ENCODE data around the gene CARD16. TPM values are rescaled to one million over a fixed set of nuclear protein-coding genes. Genes with fewer than 3 reads are reported as not detected.

CARD16 gene
- total and polyA plus RNA-seq, 9 of the 15 experiments (the other 6 are each of a cell fraction or from before 2014, with no cell fraction given) = 0.31 TPM; not detected in 8

DNA sequence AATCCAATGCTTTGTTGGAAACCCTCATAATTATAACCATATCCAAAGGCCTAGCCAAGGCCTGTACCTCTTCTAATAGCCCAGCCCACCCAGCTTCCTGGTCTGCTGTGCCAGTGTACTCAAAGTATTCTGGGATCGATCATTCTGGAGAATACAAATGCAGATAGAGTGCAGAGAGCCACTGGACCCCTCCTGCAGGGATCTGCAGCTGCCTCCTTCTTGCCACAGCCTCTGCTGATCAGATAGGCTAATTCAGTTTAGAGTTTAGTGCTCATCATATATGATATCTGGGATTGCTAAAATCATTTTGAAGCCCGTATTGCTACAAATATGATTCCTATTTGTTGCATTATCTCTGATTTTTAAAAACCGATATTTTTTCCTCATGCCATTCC is 39.7 kb downstream of the CARD16 start:
- no TSS peak for BruUV-seq (replicated peaks)
- in situ Hi-C loops (cut with MboI) = no loop called here
- Histone ChIP-seq H3K9me3 (replicated peaks; ENCODE audit: control insufficient read depth, insufficient read depth, low read depth, low read length) (0 out of 2 replicates have a peak, but pooled peaks cover 1% of the 10 kb centered on the region), H3K9ac (ENCODE audit: insufficient read depth in 1 of 2, low read depth in 2 of 2, low read length in 2 of 2) (no peak overlapping the region), H3K36me3 (ENCODE audit: control insufficient read depth, insufficient read depth, low read length) (no peaks in the 10 kb centered on the region), H3K27ac (ENCODE audit: extremely low read depth, low read depth, low read length) (no peak overlapping the region), H3K79me2 (ENCODE audit: control insufficient read depth, insufficient read depth, low read length) (no peaks in the 10 kb centered on the region), H3K4me2 (ENCODE audit: insufficient read depth, low read length) (no peak overlapping the region), H3K9me1 (ENCODE audit: control insufficient read depth, insufficient read depth, low read length) (no peaks in the 10 kb centered on the region), H4K20me1 (replicated peaks; ENCODE audit: control insufficient read depth, insufficient read depth, low read length) (no peaks in the 10 kb centered on the region), H3K27me3 (ENCODE audit: control insufficient read depth in 2 of 2, insufficient read depth in 2 of 2, low read length in 2 of 2) (no peaks in the 10 kb centered on the region), H3K4me1 (replicated peaks in 1 of 2; ENCODE audit: control insufficient read depth in 2 of 2, insufficient read depth in 2 of 2, low read length in 2 of 2) (no peaks in the 10 kb centered on the region), H2AFZ (ENCODE audit: low read depth, low read length) (no peak overlapping the region), H3K4me3 (no peak overlapping the region)
- TF ChIP-seq HEY1 (CRISPR knock-in tag; IDR thresholded peaks at IDR 0.05; ENCODE audit: borderline replicate concordance) = no peak
- no peak for TF ChIP-seq ZNF311 (CRISPR knock-in tag; IDR thresholded peaks at IDR 0.05)
- no peak for TF ChIP-seq LEF1 (IDR thresholded peaks at IDR 0.05)
- no peak for TF ChIP-seq THRAP3 (IDR thresholded peaks at IDR 0.05; ENCODE audit: borderline replicate concordance)
- TF ChIP-seq STAT5B (CRISPR knock-in tag; IDR thresholded peaks at IDR 0.05) = no peak
- no peak for TF ChIP-seq C11orf30 (IDR thresholded peaks at IDR 0.05; ENCODE audit: low read depth)
- TF ChIP-seq CBX2 (IDR thresholded peaks at IDR 0.05; ENCODE audit: insufficient read depth, low read length, poor library complexity, severe bottlenecking) = no peak
- no peak for TF ChIP-seq CTCF (IDR thresholded peaks at IDR 0.05 in 2 of 3, conservative IDR thresholded peaks at IDR 0.05 in 1 of 3; ENCODE audit: insufficient read depth in 2 of 3, low read depth in 1 of 3, low read length in 3 of 3)
- TF ChIP-seq NCOR1 (IDR thresholded peaks at IDR 0.05) = no peak
- no peak for TF ChIP-seq MBD1 (CRISPR knock-in tag; IDR thresholded peaks at IDR 0.05)
- FAIRE-seq (no peak), DNase-seq (ENCODE audit: extremely low read depth in 1 of 4, low spot score in 3 of 4) (no peak), ATAC-seq (no peak)
- CTCF ChIA-PET (ENCODE audit: low intra/inter-chr PET ratio) = no interaction called here
- WGBS (ENCODE audit: insufficient coverage, low coverage, missing lambda C conversion rate) = 0% methylated on average over 3 of the region's 3 CpGs
- intact Hi-C loops (cut with micrococcal nuclease) = no loop called here
- POLR2A ChIA-PET = no interaction called here
